ENCODE data around the gene EVPLL.
"Not testable (repeated sequence)": the region's sequence is repeated elsewhere in the genome, so short reads cannot be mapped to it uniquely, and the experiment has no call there.

EVPLL gene

GRCh38 chr17:18377437-18378204 lies at the start of gene EVPLL:
TSS of gene EVPLL (plus strand) at chr17:18377778. CDS start at chr17:18380938, 3,160 bp downstream.
- DNase-seq: no peak

- DNase-seq: no peak
Measured at GRCh38 chr17:18328643-18329204, 48.9 kb upstream of the EVPLL start.

- no peak for DNase-seq
Measured at GRCh38 chr17:18331879-18332278, 45.7 kb upstream of the EVPLL start.

- DNase-seq: no peak
Measured at GRCh38 chr17:18332909-18333489, 44.6 kb upstream of the EVPLL start.

- DNase-seq: not testable (repeated sequence)
Measured at GRCh38 chr17:18338158-18338557, 39.4 kb upstream of the EVPLL start.

GRCh38 chr17:18339933-18340332 lies 37.6 kb upstream of the EVPLL start:
- no peak for DNase-seq

- DNase-seq: no peak
Measured at GRCh38 chr17:18344021-18344420, 33.6 kb upstream of the EVPLL start.

GRCh38 chr17:18353541-18353940 lies 24.0 kb upstream of the EVPLL start:
- no peak for DNase-seq

GRCh38 chr17:18356624-18357023 lies 21.0 kb upstream of the EVPLL start:
- DNase-seq: no peak

GRCh38 chr17:18360518-18360917 lies 17.1 kb upstream of the EVPLL start:
- DNase-seq: no peak

GRCh38 chr17:18361837-18362697 lies 15.5 kb upstream of the EVPLL start:
- DNase-seq: no peak

GRCh38 chr17:18362698-18363100 lies 14.9 kb upstream of the EVPLL start:
- peak; percentile 2 to 7 for DNase-seq

- DNase-seq: peak; percentile 57 to 64
Measured at GRCh38 chr17:18363101-18364049, 14.2 kb upstream of the EVPLL start, which contains the start of gene SHMT1. TSS of gene SHMT1 (minus strand) at chr17:18363550. CDS start at chr17:18355981, 7,569 bp downstream.

GRCh38 chr17:18364166-18364565 lies 13.4 kb upstream of the EVPLL start:
- no peak for DNase-seq

GRCh38 chr17:18368946-18369345 lies 8.6 kb upstream of the EVPLL start:
- no peak for DNase-seq

- no peak for DNase-seq
Measured at GRCh38 chr17:18370761-18371160, 6.8 kb upstream of the EVPLL start.

- DNase-seq: no peak
Measured at GRCh38 chr17:18371455-18371854, 6.1 kb upstream of the EVPLL start.

GRCh38 chr17:18373181-18373580 lies 4.4 kb upstream of the EVPLL start:
- not testable (repeated sequence) for DNase-seq

- no peak for DNase-seq
Measured at GRCh38 chr17:18374216-18374615, 3.4 kb upstream of the EVPLL start.

GRCh38 chr17:18378205-18378505 lies 577 bp downstream of the EVPLL start:
- DNase-seq: no peak

- not testable (repeated sequence) for DNase-seq
Measured at GRCh38 chr17:18378614-18379013, 1.0 kb downstream of the EVPLL start.
